HEK293T (cell line): ENCODE measurements around the gene HCRTR1.

ENCODE experiments used
- CTCF ChIA-PET: fragments of 350-600 bp; formaldehyde crosslinking; extraction: SDS; loops from one replicate; lab custom pipeline; 2021; ENCODE audit warnings: antibody characterized with exemption, inconsistent platforms; lab: Yijun Ruan, JAX
- POLR2A ChIA-PET: fragments of 350-600 bp; formaldehyde crosslinking; extraction: SDS; loops from one replicate; lab custom pipeline; 2020; ENCODE audit warnings: antibody characterized with exemption, inconsistent platforms; lab: Yijun Ruan, JAX
- DNase-seq: peaks from one replicate; pipeline ENCODE4 v3.0.0; 2012; ENCODE audit warnings: mixed read lengths; ENCODE audit errors: extremely low spot score
- ARNT ChIP-seq: fragments of 450-650 bp; IDR thresholded peaks from 2 replicates; pipeline ENCODE4 v1.6.1; 2017; ENCODE audit warnings: mild to moderate bottlenecking
- BHLHE40 ChIP-seq: fragments of 450-650 bp; IDR thresholded peaks from 2 replicates; pipeline ENCODE4 v1.6.1; 2016; ENCODE audit warnings: mild to moderate bottlenecking, moderate library complexity, borderline replicate concordance
- CTBP1 ChIP-seq: fragments of 450-650 bp; IDR thresholded peaks from 2 replicates; pipeline ENCODE4 v1.6.1; 2016; ENCODE audit warnings: borderline replicate concordance
- ELF4 ChIP-seq: fragments of 450-650 bp; IDR thresholded peaks from 2 replicates; pipeline ENCODE4 v1.6.1; 2017; ENCODE audit warnings: antibody characterized with exemption
- FOXA1 ChIP-seq: fragments of 450-650 bp; IDR thresholded peaks from 2 replicates; pipeline ENCODE4 v1.6.1; 2016; ENCODE audit warnings: mild to moderate bottlenecking
- FOXK2 ChIP-seq: fragments of 450-650 bp; IDR thresholded peaks from 2 replicates; pipeline ENCODE4 v1.6.1; 2016; ENCODE audit warnings: mild to moderate bottlenecking
- FOXM1 ChIP-seq: fragments of 450-650 bp; IDR thresholded peaks from 2 replicates; pipeline ENCODE4 v1.6.1; 2017; ENCODE audit warnings: mild to moderate bottlenecking, borderline replicate concordance
- HDGF ChIP-seq: fragments of 450-650 bp; IDR thresholded peaks from 2 replicates; pipeline ENCODE4 v1.6.1; 2017; ENCODE audit warnings: antibody characterized with exemption, borderline replicate concordance
- L3MBTL2 ChIP-seq: fragments of 450-650 bp; conservative IDR thresholded peaks from 2 replicates; pipeline ENCODE4 v1.6.1; 2016; ENCODE audit warnings: mild to moderate bottlenecking
- LEF1 ChIP-seq: fragments of 450-650 bp; IDR thresholded peaks from 2 replicates; pipeline ENCODE4 v1.6.1; 2017; ENCODE audit warnings: mild to moderate bottlenecking, borderline replicate concordance
- NFRKB ChIP-seq: fragments of 450-650 bp; IDR thresholded peaks from 2 replicates; pipeline ENCODE4 v1.6.1; 2016; ENCODE audit warnings: mild to moderate bottlenecking, moderate library complexity
- PKNOX1 ChIP-seq: fragments of 450-650 bp; IDR thresholded peaks from 2 replicates; pipeline ENCODE4 v1.6.1; 2016
- SP1 ChIP-seq: fragments of 450-650 bp; IDR thresholded peaks from 2 replicates; pipeline ENCODE4 v1.6.1; 2017
- SUZ12 ChIP-seq: fragments of 450-650 bp; IDR thresholded peaks from 2 replicates; pipeline ENCODE4 v1.6.1; 2016; ENCODE audit warnings: mild to moderate bottlenecking
- TARDBP ChIP-seq: fragments of 450-650 bp; IDR thresholded peaks from 2 replicates; pipeline ENCODE4 v1.6.1; 2016
- ZNF384 ChIP-seq: fragments of 450-650 bp; IDR thresholded peaks from 2 replicates; pipeline ENCODE4 v1.6.1; 2016

HCRTR1 gene

DNA sequence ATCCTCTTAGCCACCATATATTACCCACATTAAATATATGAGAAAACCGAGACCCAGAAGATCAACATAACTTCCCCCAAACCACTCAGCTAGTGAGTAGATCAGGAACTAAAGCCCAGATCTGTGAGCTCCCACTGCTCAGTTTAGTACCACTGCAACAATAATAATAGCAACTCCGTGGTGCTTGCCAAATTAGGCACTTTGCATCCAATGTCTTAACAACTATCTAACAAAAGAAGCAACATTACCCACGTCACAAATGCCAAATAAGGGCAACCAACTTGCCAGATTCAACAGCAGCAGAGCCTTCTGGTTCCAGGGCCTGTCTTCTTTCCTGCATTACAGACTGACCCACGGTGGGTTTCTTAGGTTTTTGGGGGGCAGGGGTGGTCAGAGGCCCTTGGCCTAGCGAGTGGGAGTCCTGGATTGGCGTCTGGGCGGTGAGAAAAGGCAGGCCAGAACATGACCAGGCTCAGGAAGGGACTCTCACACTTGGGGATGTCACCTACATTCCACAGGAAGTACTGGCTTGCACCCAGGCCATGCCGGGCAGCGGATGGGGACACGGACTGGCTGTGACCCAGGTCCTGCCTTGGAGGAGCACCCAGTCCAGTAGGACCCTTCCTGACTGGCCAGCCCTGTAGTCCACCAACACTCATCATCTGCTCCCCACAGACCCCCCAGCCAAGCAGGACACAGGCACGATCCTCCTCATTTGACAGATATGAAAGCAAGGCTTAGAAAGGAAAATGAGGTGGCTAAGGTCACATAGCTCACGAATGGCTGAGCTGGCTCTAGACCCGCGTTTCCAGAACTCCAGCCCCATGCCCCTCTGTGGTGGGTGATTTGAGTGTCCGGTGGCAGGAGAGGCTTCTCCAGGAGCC lies 4.6 kb downstream of the HCRTR1 start:
- POLR2A ChIA-PET = interaction anchor here (1.7 kb wide), 1 partner anchor 22 kb away, joined by 3 read pairs; no protein-coding TSS in a partner anchor
- CTCF ChIA-PET = interaction anchor here (0.6 kb wide), 1 partner anchor 842 kb away, joined by 6 read pairs; no protein-coding TSS in a partner anchor
- no peak for TF ChIP-seq TARDBP
- no peak for TF ChIP-seq SP1
- no peak for TF ChIP-seq FOXM1
- TF ChIP-seq NFRKB = no peak
- no peak for TF ChIP-seq PKNOX1
- no peak for TF ChIP-seq CTBP1
- no peak for TF ChIP-seq SUZ12
- TF ChIP-seq FOXK2 = no peak
- no peak for TF ChIP-seq LEF1
- no peak for TF ChIP-seq ELF4
- TF ChIP-seq ARNT = no peak
- no peak for TF ChIP-seq ZNF384
- no peak for TF ChIP-seq HDGF
- no peak for TF ChIP-seq BHLHE40
- TF ChIP-seq L3MBTL2 = no peak
- no peak for TF ChIP-seq FOXA1
- no peak for DNase-seq

DNA sequence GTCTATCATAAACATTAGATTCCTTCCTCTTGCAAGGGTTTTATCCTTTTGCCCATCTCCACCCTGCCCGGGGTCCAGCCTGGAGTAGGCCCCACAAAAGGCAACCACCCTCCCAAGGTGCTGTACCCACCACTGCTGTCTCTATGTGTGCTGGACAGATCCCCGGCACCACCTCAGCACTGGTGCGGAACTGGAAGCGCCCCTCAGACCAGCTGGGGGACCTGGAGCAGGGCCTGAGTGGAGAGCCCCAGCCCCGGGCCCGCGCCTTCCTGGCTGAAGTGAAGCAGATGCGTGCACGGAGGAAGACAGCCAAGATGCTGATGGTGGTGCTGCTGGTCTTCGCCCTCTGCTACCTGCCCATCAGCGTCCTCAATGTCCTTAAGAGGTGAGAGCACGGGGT lies 5.9 kb downstream of the HCRTR1 start:
- CTCF ChIA-PET = interaction anchor here (0.8 kb wide), 1 partner anchor 10 kb away, joined by 3 read pairs; no protein-coding TSS in a partner anchor
- POLR2A ChIA-PET = no interaction called here
- no peak for DNase-seq
- TF ChIP-seq HDGF = no peak
- no peak for TF ChIP-seq ARNT
- no peak for TF ChIP-seq SP1
- TF ChIP-seq NFRKB = no peak
- TF ChIP-seq CTBP1 = no peak
- no peak for TF ChIP-seq SUZ12
- no peak for TF ChIP-seq FOXK2
- no peak for TF ChIP-seq FOXA1
- no peak for TF ChIP-seq PKNOX1
- no peak for TF ChIP-seq L3MBTL2
- TF ChIP-seq TARDBP = no peak
- no peak for TF ChIP-seq LEF1
- TF ChIP-seq ZNF384 = no peak
- no peak for TF ChIP-seq BHLHE40
- TF ChIP-seq FOXM1 = no peak
- TF ChIP-seq ELF4 = no peak

GRCh38 chr1:31624309-31624708 lies 6.8 kb downstream of the HCRTR1 start:
- CTCF ChIA-PET = no interaction called here
- TF ChIP-seq SUZ12 = no peak
- no peak for TF ChIP-seq FOXK2
- TF ChIP-seq BHLHE40 = no peak
- TF ChIP-seq FOXA1 = no peak
- no peak for TF ChIP-seq NFRKB
- no peak for TF ChIP-seq ELF4
- no peak for TF ChIP-seq L3MBTL2
- no peak for TF ChIP-seq CTBP1
- no peak for TF ChIP-seq PKNOX1
- TF ChIP-seq TARDBP = no peak
- no peak for TF ChIP-seq ZNF384
- POLR2A ChIA-PET = no interaction called here
- DNase-seq = no peak

DNA sequence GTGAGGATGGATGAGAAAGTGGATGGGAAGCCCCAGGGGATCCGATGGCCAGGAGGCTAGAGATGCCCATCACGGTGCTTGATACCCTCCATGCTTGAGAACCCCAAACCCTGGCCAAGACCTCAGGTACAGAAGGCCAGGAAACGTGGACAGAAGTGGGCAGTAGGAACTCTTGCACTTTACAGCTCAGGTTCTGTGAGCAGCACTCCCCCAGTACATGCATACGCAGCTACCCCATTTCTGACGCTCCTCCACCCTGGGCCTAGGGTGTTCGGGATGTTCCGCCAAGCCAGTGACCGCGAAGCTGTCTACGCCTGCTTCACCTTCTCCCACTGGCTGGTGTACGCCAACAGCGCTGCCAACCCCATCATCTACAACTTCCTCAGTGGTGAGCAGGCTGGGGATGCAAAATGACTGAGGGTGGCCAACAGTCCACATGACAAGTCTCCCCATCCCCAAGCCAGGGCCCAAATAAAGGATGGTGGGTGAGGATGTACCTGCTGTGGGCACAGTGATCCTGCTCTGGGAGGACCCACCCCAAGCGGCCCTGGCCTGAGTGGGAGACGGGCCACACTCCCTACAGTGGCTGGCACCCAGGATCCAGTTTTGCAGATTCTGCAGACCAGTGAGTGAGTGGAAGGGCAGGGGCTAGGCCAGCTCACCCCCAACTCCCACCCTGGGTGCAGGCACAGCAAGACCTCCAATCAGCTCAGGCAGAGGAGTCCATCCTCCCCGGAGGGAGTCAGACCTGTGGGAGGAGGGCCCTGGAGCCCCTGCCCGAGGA lies 7.4 kb downstream of the HCRTR1 start:
- DNase-seq = no peak
- ChIA-PET CTCF (no interaction called here), POLR2A (no interaction called here)
- TF ChIP-seq ARNT = no peak
- TF ChIP-seq PKNOX1 = no peak
- TF ChIP-seq ELF4 = no peak
- TF ChIP-seq ZNF384 = no peak
- no peak for TF ChIP-seq LEF1
- no peak for TF ChIP-seq TARDBP
- no peak for TF ChIP-seq CTBP1
- no peak for TF ChIP-seq SP1

DNA sequence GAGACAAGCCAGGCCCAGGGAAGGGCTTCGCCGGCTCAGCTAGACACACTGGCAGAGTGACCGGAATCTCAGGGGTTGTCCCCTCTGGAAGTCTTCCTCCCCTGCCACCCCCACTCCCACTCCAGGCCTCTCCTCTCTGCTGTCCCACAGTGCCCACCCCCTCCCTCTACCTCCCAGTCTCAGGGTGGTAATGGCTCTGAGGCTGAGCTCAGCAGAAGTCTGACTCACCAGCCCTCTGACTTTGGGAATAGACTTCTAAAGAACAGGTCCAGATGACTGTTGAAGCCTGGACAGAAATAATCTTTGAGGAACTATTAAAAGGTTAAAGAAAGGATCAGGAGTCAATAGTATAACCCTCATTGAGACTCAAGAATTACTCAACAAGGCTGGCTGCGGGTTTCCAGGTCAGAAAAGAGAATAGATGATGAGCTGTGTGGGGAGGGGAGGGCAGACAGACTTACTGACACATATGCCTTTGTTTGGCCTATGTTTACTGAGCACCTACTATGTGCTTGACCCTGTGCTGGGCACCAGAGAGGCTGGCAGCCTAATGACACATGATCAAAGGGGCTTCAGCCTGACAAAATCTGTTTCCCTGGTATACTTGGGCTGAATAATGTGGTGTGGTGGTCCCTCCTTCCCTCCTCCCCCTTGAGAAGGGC lies 8.2 kb downstream of the HCRTR1 start:
- CTCF ChIA-PET = no interaction called here

More for the DNA sequence above, 8.2 kb downstream of the HCRTR1 start:
- POLR2A ChIA-PET = no interaction called here
- no peak for DNase-seq
- TF ChIP-seq SP1 = no peak
- TF ChIP-seq LEF1 = no peak
- no peak for TF ChIP-seq ELF4
- TF ChIP-seq SUZ12 = no peak
- no peak for TF ChIP-seq PKNOX1
- TF ChIP-seq CTBP1 = no peak
- TF ChIP-seq FOXK2 = no peak
